Omental fat pad (tissue), 4 donors: ENCODE results near the gene CIC. TPM values are rescaled to one million over a fixed set of nuclear protein-coding genes. Genes with fewer than 3 reads are reported as not detected.
A peak's percentile ranks its signal among the peaks of the same experiment; 100 is the strongest.

Experiments
- ATAC-seq: fragments of 150-250 bp; one replicate; pipeline ENCODE4 v1.9.1; 2016; ENCODE audit warnings: mild to moderate bottlenecking, moderate library complexity; ENCODE audit not compliant: low FRiP score
- DNase-seq: peaks from one replicate; pipeline ENCODE4 v3.0.0-alpha.2; 2019; ENCODE audit warnings: low spot score
- CTCF ChIP-seq, 3 donors: fragments of 450-650 bp; IDR thresholded peaks; one replicate each; pipeline ENCODE4 v1.5.1; 2016 to 2017; ENCODE audit warnings: antibody characterized with exemption in 3 of 3, mild to moderate bottlenecking in 3 of 3, moderate library complexity in 2 of 3
- total RNA-seq, 4 donors: library from RNA; depleted of rRNA; stranded (reverse); fragments of >200 nt; gene quantifications; one replicate each; pipeline ENCODE4 v1.1.0, GENCODE V29; 2016

Gene CIC
- total RNA-seq, 4 donors from 2014 or later = 15.7 to 26.3 (median 21.0) TPM

GRCh38 chr19:42313096-42313839, 44.2 kb downstream of the CIC start, which contains the start of gene TMEM145:
TSS of gene TMEM145 (plus strand) at chr19:42313309. CDS start at chr19:42313377, 68 bp downstream.
- TF ChIP-seq CTCF (IDR thresholded peaks at IDR 0.05) = no peak
- peak; percentile 63 for ATAC-seq
- DNase-seq = no peak

- TF ChIP-seq CTCF (IDR thresholded peaks at IDR 0.05) = no peak
- no peak for ATAC-seq
- no peak for DNase-seq
These were observed 45.0 kb downstream of the CIC start for GRCh38 chr19:42313840-42314755.

GRCh38 chr19:42315024-42315423, 46.0 kb downstream of the CIC start:
- ATAC-seq (no peak), DNase-seq (no peak)
- no peak for TF ChIP-seq CTCF (IDR thresholded peaks at IDR 0.05)

DNA sequence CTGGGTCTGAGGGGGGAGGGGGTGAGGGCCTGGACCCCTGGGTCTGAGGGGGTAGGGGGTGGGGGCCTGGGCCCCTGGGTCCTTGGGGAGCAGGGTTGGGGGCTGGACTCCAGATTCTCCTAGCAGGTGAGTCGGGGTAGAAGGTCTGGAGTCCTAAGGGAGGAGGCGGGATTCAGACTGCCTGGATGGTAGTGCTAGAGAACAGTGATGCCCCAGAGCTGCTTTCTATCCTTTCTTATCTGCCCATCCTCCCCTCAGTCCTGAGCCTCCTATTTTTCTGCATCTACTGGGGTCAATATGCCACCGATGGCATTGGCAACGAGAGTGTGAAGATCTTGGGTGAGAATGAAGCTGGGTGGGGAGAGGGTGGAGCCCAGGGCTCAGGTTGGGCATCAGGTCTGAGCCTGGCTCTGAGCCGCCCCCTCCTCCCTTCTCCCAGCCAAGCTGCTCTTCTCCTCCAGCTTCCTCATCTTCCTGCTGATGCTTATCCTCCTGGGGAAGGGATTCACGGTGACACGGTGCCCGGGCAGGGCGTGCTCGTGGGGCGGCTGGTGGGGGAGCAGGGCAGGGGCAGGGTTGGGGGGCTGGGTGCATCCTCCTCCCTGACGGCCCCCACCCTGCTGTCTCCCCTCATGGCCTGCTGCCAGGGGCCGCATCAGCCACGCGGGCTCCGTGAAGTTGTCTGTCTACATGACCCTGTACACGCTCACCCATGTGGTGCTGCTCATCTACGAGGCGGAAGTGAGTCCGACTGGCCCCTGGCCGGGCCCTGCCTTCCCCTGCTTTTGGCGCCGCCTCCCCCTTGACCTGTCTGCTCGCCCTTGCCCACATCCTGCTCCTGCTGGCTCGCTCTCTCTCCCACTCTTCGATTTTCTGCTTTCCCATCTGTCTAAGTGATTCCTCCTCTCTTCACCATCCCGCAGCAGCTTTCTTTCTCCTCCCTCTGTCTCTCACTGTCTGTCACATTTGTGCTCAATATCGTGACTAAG, 47.5 kb downstream of the CIC start:
- ATAC-seq = no peak
- TF ChIP-seq CTCF (IDR thresholded peaks at IDR 0.05) = no peak
- no peak for DNase-seq

DNA sequence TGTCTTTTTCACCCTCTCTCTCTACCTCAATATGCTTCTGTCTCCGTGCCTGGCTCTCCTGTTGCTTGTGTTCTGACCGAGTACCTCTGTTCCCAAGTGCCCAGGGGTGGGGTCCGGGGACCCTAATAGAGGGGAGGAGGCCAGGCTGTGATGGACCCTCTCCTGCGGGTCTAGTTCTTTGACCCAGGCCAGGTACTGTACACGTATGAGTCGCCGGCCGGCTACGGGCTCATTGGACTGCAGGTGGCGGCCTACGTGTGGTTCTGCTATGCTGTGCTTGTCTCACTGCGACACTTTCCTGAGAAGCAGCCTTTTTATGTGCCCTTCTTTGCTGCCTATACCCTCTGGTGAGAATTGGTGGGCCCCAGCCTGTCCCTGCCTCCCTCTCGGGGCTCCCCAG, 48.5 kb downstream of the CIC start:
- DNase-seq = no peak
- TF ChIP-seq CTCF (IDR thresholded peaks at IDR 0.05) = no peak
- ATAC-seq = no peak

DNA sequence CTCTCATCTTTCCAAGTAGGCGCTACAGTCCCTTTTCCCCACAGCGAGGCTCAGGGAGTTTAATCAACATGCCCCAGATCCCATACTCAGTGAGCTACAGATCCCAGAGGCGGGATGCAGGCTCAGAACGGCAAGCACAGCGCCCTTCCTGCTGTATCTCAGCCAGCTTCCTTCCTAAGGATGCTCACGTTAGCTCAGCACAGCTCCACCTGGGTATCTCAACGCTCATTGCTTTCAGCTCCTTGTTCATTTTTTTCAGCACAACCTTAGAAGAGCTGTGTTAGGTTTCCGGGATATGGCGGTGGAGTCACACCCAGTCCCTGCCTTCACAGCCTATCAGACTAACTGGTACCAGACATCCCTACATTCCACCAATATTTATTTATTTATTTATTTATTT, 53.3 kb downstream of the CIC start:
- ATAC-seq (no peak), DNase-seq (no peak)
- TF ChIP-seq CTCF (IDR thresholded peaks at IDR 0.05) = no peak
